ENCODE data around the gene PRKCE.
A peak's percentile ranks its signal among the peaks of the same experiment; 100 is the strongest.
"Not testable (repeated sequence)": the region's sequence is repeated elsewhere in the genome, so short reads cannot be mapped to it uniquely, and the experiment has no call there.

PRKCE gene

DNA sequence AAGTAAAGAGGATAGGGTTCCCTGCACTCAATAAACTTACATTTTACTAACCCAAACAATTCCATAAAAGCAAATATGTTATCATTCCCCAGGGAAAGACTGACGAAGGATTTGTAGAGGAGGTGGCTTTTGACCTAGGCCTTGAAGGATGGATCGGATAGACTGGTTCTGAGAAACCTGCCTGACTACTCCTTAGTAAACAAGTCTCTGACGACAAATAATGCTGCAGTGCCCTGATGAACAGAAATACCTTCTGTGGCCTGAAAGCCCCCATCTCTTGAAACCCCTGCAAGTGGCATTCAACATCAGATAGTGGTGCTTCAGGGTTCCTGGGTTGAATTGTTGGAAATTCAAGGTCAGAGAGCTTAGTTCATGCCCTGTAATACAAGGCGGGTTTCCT, 19.2 kb downstream of the PRKCE start:
- no peak for DNase-seq

DNA sequence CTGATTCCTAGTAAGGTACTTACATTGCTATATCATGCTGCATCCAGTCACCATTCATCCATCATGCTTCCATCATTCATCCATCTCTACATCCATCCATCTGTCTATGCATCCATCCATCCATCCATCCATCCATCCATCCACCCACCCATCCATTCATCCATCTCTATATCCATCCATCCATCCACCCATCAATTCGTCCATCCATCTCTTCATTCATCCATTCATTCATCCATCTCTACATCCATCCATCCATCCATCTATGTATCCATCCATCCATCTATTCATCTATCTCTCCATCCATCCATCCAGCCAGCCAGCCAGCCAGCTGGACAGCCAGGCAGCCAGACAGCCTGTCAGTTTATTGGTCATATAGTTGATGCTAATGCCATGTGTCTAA, 20.7 kb downstream of the PRKCE start:
- DNase-seq = no peak

DNA sequence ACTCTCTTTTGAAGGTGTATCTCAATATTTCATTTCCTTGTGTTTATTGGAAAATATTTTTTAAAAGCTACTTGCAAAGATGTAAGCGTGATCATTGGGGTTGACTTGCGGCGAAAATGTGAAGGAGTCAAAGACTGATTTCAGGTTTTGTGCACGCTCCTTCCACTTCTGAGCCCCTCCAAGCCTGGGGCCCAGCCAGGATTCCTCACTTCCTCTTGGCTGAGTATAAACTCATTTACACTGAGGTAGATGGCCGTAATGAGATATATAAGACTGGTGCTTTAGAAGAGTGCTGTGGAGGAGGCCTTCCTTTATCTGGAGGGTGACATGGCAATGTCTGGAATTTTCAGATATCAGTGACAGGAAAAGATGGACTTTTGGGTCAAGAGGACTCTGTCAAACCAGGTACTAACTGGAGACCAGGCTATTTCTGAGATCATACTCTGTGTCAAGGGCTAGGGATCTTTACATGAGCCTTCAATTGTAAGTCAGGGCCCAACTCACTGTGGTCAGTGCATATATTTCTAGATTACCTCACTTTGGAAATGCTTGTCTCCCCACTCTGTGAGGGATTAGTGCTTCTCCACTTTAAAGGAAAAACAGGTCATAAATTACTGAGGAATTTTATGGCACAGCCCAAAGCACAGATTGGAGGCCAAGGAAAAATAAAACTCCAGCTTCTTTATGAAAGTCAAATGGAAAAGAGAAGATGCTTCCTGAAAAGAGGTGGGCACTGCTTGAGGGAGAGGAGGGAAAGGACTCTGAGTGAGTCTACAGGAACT, 22.8 kb downstream of the PRKCE start:
- DNase-seq = no peak

- no peak for DNase-seq
These were observed 23.9 kb downstream of the PRKCE start for GRCh38 chr2:45675263-45675812.

- no peak for DNase-seq
These were observed 24.6 kb downstream of the PRKCE start for GRCh38 chr2:45676088-45676487.

- DNase-seq = no peak
These were observed 27.4 kb downstream of the PRKCE start for GRCh38 chr2:45678791-45679348.

- DNase-seq = no peak
These were observed 29.0 kb downstream of the PRKCE start for GRCh38 chr2:45680351-45680967.

DNA sequence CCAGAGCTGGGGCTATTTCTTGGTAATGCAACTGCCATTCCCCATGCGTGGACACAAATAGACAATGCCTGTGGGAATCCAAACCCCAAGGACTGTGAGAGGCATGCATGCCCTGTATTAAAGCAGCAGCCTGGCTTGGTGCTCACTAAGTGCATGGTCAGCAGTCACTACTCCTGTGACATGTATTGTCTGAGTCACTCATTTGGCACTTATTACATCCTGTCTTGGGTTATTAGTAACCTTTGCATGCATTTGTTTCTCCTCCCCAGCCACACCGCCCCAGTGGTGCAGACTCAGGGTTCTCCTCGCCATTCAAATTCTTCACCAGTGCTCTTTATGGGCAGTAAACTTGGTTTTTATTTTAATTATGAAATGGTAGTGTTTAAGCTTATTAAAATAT, 30.2 kb downstream of the PRKCE start:
- DNase-seq = no peak

DNA sequence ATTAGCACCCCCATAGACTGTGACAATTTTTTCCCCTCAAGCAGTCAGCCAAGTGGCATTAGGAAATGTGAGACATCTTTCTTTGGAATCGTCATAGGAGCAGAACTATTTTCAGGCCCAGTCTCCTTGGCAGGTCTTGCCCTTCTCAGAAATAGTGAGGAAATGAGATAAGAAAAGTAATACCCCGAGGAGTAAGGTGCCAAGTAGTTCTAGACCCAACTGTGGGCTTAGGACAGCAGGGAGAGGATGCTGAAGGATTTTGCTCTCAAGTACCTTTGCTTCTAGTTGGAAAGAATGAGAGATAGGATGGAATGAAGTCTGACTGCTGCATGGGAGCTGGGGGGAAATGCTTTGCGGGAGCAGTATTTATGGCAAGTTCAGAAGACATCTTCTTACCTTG, 31.8 kb downstream of the PRKCE start:
- DNase-seq = no peak

DNA sequence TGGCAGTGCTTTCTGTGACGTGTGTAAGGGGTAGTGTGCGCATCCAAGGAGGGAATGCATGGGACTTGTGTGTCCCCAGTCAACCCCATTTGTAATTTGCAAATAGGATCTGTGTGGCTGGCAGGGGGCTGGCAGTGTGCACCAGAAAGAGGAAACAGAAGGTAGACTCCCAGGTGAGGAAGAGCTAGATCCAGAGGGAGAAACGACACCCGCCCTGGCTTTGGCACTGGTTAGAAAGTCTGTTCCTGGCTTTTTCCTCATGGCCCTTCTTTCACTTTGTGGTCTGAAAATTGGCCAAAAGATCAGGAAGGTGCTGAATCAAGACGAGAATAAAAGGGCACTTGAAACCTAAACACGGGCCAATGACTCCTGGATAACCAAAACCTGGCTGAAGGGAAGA, 33.3 kb downstream of the PRKCE start:
- peak in 1 of 2 experiments; percentile 24 for DNase-seq

DNA sequence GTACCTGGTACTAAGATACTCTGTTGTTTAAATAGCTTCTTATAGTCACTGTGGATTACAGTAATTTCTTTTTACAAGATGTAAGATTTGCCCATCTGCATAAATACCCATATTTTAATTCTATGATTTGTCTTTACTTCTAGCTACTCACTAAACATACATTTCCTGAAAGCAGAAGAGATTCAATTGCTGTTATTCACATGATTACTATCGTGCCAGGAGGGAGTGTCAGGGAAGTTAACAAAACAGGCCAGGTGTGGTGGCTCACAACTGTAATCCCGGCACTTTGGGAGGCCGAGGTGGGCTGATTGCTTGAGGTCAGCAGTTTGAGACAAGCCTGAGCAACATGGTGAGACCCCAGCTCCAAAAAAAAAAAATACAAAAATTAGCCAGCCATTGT, 33.8 kb downstream of the PRKCE start:
- DNase-seq = no peak

DNA sequence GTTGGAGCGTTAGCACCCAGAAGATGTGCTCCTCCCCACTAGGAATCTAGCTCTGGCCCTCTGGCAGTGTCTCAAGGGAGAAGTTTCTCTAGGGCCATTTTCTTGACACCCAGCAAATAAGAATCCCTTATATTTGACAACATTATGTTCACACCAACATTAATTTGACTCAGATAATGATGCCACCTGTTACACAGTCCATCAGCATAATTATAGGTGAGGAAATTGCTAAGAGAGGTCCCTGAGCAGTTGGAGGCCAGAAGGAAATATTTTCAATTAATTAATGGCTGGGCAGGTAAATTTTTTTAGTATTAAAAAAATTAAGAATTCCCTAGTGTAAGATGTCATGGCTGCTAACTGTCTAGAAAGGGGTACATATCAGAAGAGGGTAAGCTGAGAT, 36.5 kb downstream of the PRKCE start:
- DNase-seq = no peak

DNA sequence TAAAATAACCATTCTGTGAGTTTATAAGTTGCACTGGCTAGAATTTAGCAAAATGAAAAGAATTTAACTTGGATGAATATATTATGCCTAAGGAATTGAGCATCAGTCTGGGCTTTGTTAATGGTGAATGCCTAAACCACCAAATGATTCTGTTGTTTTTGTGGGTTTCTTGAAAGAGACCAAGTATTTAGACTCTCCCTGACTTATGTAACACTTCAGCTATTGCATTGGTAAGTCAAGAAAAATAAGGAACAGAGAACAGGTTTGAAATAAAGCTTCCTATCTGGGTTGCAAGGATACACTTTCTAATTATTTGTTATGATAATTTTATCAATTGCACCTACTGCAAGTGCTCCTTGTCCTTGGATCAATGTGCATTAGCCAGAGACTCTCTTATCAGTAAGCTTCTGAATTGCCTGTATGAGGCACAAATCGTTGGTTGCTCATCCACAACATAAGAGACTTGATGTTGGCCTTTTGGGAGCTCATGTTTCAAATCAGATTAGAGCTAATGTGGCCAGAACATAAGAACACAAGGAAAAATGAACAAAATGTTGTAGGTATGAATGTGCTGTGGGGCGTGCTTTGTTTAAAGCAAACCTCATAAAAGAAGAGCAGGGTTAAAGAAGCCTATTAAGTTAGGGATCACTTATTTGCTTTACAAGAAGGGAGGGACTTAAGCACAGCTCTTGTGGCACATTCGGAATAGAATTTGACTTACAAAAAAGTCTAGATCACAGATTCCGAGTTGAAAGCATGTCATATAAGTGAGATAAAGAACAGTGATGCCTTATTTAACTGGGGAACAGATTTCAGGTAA, 37.2 kb downstream of the PRKCE start:
- no peak for DNase-seq

DNA sequence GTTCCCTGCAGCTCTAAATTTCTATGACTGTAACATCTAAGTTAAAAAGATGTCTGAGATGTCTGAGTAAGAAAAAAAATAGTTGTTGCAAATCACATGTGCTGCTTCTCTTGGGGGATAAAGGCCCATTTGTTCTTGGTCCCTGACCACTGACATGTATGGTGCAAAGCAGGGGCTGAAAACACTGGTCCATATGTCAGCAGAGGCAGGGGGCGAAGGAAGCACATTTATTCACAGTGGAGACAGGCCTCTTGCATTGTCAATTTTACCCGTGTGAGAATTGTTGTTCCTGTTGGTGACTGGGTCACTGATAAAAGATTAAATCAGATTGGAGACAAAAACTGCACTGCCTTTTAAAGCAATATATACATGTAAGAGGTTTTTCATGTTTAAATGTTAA, 38.8 kb downstream of the PRKCE start:
- no peak for DNase-seq

DNA sequence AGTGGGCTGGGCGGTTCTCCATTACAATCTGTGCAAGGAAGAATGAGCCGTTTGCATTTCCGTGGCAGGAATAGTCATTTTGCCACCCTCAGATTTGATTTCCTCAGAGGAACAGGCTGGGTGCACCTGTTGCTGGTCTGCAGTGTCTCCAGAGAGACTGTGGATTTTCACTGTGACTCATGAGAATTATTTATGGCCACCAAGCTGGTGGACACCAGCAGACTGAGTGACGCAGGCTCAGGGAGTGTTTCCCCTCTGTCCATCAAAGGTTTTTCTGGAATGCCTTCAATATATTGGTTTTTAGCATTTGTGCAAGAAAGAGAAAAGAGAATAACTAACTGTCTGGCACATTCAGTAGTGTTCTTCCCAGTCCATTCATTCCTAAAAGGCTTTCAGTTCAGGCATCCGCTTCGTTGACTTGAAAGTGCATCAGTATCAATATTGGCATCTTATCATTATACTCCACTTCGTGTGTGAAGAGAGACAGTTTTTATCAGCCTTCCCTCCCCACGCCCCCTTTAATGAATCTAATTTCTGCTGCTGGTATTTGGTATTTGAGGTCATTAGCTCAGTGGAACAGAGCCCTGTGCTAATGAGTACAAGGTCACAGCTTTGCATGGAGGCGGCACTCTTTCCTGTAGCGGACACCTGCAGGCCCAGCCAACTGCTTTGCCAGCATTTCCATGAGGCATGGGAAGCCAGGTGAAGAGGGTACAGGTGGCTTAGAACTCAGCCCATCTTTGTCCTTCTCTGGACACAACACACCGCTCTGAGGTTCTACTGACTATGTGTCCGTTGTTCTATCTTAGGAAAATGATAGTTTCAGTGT, 39.9 kb downstream of the PRKCE start:
- DNase-seq = no peak

DNA sequence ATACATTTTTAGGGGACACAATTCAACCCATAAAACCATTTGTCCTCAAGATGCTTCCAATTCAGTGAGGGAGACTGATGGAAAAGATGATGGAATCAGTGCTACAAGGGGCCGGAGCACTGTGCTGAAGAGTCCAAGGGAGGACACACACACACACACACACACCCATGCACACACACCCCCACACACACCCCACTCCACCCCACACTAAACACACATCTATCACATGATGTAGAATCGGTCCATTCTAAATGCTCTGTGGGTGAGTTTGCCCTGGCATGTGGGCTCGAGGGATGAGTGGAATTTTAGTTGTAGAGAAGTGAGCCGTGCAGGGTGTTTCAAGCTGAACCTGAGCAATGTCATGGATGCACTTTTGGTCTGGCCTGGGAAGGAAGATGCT, 41.1 kb downstream of the PRKCE start:
- DNase-seq = no peak

DNA sequence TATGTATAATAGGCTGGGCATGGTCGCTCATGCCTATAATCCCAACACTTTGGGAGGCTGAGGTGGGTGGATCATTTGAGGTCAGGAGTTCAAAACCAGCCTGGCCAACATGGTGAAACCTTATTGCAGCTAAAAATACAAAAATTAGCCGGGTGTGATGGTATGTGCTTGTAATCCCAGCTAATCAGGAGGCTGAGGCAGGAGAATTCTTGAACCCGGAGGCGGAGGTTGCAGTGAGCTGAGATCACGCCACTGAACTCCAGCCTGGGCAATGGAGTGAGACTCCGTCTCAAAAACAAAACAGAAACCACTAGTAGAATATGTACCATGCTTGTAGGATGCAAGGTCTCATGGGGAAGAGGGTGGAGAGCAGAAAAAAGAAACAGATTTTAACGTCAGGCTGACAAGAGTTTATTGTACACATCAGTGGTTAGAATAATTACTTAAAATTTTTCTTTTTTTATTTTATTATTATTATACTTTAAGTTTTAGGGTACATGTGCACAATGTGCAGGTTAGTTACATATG, 44.1 kb downstream of the PRKCE start:
- DNase-seq = not testable (repeated sequence)

GRCh38 chr2:45696708-45697107, 45.2 kb downstream of the PRKCE start:
- DNase-seq = no peak

GRCh38 chr2:45697190-45697589, 45.7 kb downstream of the PRKCE start:
- DNase-seq = no peak

DNA sequence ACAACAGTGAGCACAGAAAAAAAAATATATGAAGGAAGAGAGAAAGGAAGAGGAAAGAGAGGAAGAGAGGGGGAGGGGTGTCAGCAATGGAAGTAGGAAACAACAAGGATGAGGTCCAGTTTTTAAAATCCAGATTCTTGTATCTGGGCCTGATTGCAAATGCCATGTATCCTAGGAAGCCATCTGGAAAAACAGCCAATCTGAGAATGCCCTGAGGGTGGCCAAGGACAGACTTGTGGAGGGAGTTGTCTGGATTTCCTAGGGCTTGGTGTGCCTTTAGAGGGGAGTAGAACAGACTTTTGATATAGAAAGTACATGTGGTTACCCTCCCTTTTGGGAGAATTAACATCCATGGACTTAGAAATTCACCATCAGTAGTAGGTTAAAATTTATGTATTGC, 47.1 kb downstream of the PRKCE start:
- no peak for DNase-seq

DNA sequence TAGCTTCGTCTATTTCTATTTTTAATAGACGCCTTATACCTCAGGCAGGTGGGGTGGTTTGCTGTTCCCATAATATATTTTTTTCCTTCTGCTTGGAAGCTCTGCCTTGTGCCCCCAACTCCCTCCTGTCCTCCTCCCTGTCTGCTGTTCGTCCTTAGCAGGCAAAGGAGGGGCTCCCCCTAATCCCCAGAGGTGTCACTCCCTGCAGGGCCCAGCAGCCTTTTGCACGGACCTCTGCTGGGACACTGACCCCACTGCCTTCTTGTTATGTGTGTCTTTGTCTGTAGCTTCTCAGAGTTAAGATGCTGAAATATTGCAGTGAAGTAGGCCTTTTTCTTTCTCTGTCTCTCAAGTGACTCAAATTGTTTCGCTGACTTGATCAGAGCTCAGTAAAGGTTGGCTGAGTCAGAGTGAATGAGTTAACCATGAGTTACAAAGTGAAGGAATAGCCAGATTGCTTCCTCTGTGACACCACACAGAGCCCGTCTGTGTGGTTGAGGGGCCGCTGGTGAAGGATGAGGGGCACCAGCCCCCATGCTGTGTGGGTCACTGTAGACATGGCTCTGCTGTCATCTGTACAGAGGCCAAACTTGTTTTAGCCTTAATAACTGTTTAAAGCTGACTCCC, 47.7 kb downstream of the PRKCE start:
- DNase-seq = no peak
